BJ (cell line): ENCODE measurements around the gene P2RX2. TPM values are rescaled to one million over a fixed set of nuclear protein-coding genes. Genes with fewer than 3 reads are reported as not detected.

Source experiments
- CTCF ChIA-PET: fragments of 350-600 bp; formaldehyde crosslinking; extraction: SDS; loops from one replicate; lab custom pipeline; 2021; ENCODE audit warnings: antibody characterized with exemption, inconsistent platforms; lab: Yijun Ruan, JAX
- POLR2A ChIA-PET: fragments of 300-600 bp; sonication (Branson Sonifier 250); formaldehyde crosslinking; extraction: SDS; loops from one replicate; lab custom pipeline; 2021; ENCODE audit warnings: antibody characterized with exemption; lab: Charles Lee
- DNase-seq: peaks from one replicate; pipeline ENCODE4 v3.0.0-alpha.2; 2011; ENCODE audit warnings: low read depth
- H3K27me3 ChIP-seq: 2 replicates; pipeline ENCODE4 v1.6.0; 2011; ENCODE audit warnings: low read length; ENCODE audit not compliant: control insufficient read depth, insufficient read depth
- H3K36me3 ChIP-seq: 2 replicates; pipeline ENCODE4 v1.5.1; 2011; ENCODE audit warnings: low read length; ENCODE audit not compliant: control insufficient read depth, insufficient read depth
- H3K4me3 ChIP-seq: 2 replicates; pipeline ENCODE4 v1.5.1; 2011; ENCODE audit warnings: low read depth, mild to moderate bottlenecking, control low read depth, low read length
- polyA plus RNA-seq: library from polyadenylated mRNA; depleted of rRNA; stranded (reverse); fragments of >200 nt; gene quantifications from 2 replicates; pipeline ENCODE4 v1.2.3, GENCODE V29; 2011
- TF ChIP-seq, protein P1 (sequence below): IDR thresholded peaks from 2 replicates; pipeline ENCODE4 v1.5.1; 2011; ENCODE audit warnings: low read depth, mild to moderate bottlenecking, control low read depth, inconsistent platforms, low read length, moderate library complexity; ENCODE audit not compliant: insufficient read depth

The P2RX2 gene
- polyA plus RNA-seq, 1 experiment, result not detected

DNA sequence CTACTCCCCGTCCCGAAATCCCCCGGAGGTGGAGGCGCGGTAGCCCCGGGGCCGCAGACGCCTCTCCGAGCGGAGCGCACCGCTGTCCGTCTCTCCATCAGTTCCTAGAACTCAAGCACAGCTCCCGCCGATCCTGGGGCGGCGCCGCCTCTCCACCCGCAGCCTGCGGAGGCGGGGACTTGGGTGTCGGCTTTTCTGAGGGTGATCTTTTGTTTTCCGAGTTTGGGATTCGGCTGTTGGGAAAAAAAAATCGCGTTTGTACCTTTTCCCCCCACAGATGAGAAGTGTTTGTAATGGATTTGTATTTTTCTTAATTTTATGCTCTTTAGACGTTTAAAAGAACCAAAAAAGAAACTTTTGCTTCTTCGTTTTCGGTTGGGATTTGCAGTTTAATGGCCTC is 34.8 kb upstream of the P2RX2 start:
- POLR2A ChIA-PET, result no interaction called here
- H3K4me3 ChIP-seq, result no peak overlapping the region
- H3K27me3 ChIP-seq, result no peaks in the 10 kb centered on the region
- TF ChIP-seq, protein P1, sequence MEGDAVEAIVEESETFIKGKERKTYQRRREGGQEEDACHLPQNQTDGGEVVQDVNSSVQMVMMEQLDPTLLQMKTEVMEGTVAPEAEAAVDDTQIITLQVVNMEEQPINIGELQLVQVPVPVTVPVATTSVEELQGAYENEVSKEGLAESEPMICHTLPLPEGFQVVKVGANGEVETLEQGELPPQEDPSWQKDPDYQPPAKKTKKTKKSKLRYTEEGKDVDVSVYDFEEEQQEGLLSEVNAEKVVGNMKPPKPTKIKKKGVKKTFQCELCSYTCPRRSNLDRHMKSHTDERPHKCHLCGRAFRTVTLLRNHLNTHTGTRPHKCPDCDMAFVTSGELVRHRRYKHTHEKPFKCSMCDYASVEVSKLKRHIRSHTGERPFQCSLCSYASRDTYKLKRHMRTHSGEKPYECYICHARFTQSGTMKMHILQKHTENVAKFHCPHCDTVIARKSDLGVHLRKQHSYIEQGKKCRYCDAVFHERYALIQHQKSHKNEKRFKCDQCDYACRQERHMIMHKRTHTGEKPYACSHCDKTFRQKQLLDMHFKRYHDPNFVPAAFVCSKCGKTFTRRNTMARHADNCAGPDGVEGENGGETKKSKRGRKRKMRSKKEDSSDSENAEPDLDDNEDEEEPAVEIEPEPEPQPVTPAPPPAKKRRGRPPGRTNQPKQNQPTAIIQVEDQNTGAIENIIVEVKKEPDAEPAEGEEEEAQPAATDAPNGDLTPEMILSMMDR, result no peak
- DNase-seq, result no peak
- CTCF ChIA-PET, result no interaction called here
- H3K36me3 ChIP-seq, result no peaks in the 10 kb centered on the region; the same call in 1 of the 2 replicates

GRCh38 chr12:132584429-132584828 is 34.1 kb upstream of the P2RX2 start:
- ChIA-PET CTCF (no interaction called here), POLR2A (no interaction called here)
- H3K27me3 ChIP-seq, result no peaks in the 10 kb centered on the region

DNA sequence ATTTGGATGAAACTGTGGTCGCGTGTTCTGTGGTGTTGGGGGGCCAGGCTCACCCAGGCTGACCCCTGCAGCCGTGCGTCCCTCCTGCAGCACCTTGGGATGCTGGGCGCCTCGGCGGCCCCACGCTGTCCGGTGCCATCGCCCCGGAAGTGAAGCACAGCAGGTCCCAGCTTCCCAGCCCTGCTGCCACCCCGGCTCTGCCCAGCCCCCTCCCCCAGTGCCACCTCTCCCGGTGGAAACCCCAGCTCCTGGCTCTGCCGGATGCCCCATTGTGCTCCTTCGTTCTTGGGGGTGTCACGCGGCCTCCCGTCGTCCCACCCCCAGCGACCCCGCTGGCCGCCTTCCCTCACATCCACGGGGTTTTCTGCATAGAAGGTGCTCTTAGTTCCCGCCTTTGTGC is 33.4 kb upstream of the P2RX2 start:
- TF ChIP-seq, protein P1, result no peak
- no peaks in the 10 kb centered on the region for H3K27me3 ChIP-seq
- POLR2A ChIA-PET, result no interaction called here
- DNase-seq, result no peak
- no peak overlapping the region for H3K4me3 ChIP-seq
- H3K36me3 ChIP-seq, result no peaks in the 10 kb centered on the region; the same call in 1 of the 2 replicates
- CTCF ChIA-PET, result no interaction called here

More at GRCh38 chr12:132584429-132584828, 34.1 kb upstream of the P2RX2 start:
- no peak for DNase-seq
- Histone ChIP-seq H3K4me3 (no peak overlapping the region), H3K36me3 (no peaks in the 10 kb centered on the region; the same call in 1 of the 2 replicates)
- TF ChIP-seq, protein P1, result no peak

DNA sequence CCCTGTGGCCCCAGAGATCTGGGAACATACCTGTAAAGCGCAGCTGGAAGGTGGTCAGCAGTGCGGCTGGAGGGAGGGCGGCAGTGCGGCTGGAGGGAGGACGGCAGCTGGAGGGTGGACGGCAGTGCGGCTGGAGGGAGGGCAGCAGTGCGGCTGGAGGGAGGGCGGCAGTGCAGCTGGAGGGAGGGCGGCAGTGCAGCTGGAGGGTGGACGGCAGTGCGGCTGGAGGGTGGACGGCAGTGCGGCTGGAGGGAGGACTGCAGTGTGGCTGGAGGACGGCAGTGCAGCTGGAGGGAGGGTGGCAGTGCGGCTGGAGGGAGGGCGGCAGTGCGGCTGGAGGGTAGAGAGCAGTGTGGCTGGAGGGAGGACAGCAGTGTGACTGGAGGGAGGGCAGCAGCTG is 31.6 kb upstream of the P2RX2 start:
- no peak for DNase-seq
- POLR2A ChIA-PET, result no interaction called here
- H3K27me3 ChIP-seq, result no peaks in the 10 kb centered on the region
- CTCF ChIA-PET, result no interaction called here
- H3K36me3 ChIP-seq, result no peaks in the 10 kb centered on the region
- no peak overlapping the region for H3K4me3 ChIP-seq
- TF ChIP-seq, protein P1, result no peak

DNA sequence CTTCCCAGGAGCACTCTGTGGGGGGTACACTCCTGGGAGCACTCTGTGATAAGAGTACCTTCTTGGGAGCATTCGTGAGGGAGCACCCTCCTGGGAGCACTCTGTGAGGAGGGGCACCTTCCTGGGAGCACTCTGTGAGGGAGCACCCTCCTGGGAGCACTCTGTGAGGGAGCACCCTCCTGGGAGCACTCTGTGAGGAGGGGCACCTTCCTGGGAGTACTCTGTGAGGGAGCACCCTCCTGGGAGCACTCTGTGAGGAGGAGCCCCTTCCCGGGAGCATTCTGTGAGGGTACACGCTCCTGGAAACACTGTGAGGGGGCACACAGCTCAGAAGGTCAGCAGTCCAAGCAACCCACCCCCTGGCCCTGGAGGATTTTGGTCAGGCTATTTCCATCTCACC is 30.8 kb upstream of the P2RX2 start:
- Histone ChIP-seq H3K27me3 (no peaks in the 10 kb centered on the region), H3K4me3 (no peak overlapping the region), H3K36me3 (no peaks in the 10 kb centered on the region)
- no peak for DNase-seq
- TF ChIP-seq, protein P1, result no peak
- CTCF ChIA-PET, result no interaction called here
- POLR2A ChIA-PET, result no interaction called here
